ENCODE measurements around the gene TMC6. TPM values are rescaled to one million over a fixed set of nuclear protein-coding genes. Genes with fewer than 3 reads are reported as not detected.

Gene TMC6
- total and polyA plus RNA-seq, 2 of the 13 experiments (the other 11 are each of a cell fraction or from before 2014, with no cell fraction given) = 48.4 to 99.1 TPM

- no peaks in the 10 kb centered on the region for H4K20me1 ChIP-seq (ENCODE audit: insufficient read depth, low read length)
- POLR2A ChIA-PET = no interaction called here
- in situ Hi-C loops (cut with HindIII; ENCODE audit: extremely low pct_ligation_motif_present, low pct_unique_long_range_greater_than_20kb) = no loop called here
- no peak overlapping the region for H3K9ac ChIP-seq (ENCODE audit: insufficient read depth, low read depth, low read length)
- peaks cover 7% of the 10 kb centered on the region; the same call in 1 of the 2 replicates for H3K9me3 ChIP-seq (ENCODE audit: low read length)
- ATAC-seq = no peak
- no TSS peak for BruUV-seq (replicated peaks)
- intact Hi-C loops (cut with micrococcal nuclease; ENCODE audit: unreplicated experiment) = no loop called here
- H3K4me3 ChIP-seq (replicated peaks in 1 of 3; ENCODE audit: insufficient read depth in 1 of 3, low read depth in 2 of 3, low read length in 3 of 3) = no peak overlapping the region
- H3K36me3 ChIP-seq (replicated peaks in 1 of 2; ENCODE audit: control insufficient read depth in 1 of 2, insufficient read depth in 2 of 2, low read length in 2 of 2) = peaks cover 11 to 32% of the 10 kb centered on the region in 2 experiments
- peaks cover 27% of the 10 kb centered on the region for H3K4me1 ChIP-seq (ENCODE audit: insufficient read depth, low read length)
- no peak for DNase-seq (ENCODE audit: low spot score)
- CTCF ChIA-PET (ENCODE audit: low intra/inter-chr PET ratio, low total read pairs) = no interaction called here
- H2AFZ ChIP-seq (ENCODE audit: low read length) = no peak overlapping the region
- H3K79me2 ChIP-seq (ENCODE audit: insufficient read depth, low read length) = no peaks in the 10 kb centered on the region
- H3K27me3 ChIP-seq (ENCODE audit: control insufficient read depth in 1 of 2, insufficient read depth in 2 of 2, low read length in 2 of 2) = no peaks in the 10 kb centered on the region
- TF ChIP-seq FOXA1 (IDR thresholded peaks at IDR 0.05) = no peak
- TF ChIP-seq FOXA1 (CRISPR knock-in tag; IDR thresholded peaks at IDR 0.05) = no peak
- TF ChIP-seq KDM4B (CRISPR knock-in tag; IDR thresholded peaks at IDR 0.05) = no peak
- WGBS (ENCODE audit: low lambda C conversion rate) = 92% methylated on average over 4 of the region's 4 CpGs
- no peak overlapping the region for H3K4me2 ChIP-seq (ENCODE audit: low read depth, low read length)
- FAIRE-seq = no peak
- H3K27ac ChIP-seq (ENCODE audit: extremely low read length, insufficient read depth, low read length) = no peak overlapping the region
Measured at GRCh38 chr17:78103311-78103710, 25.2 kb downstream of the TMC6 start.

GRCh38 chr17:78101542-78101941 is 27.0 kb downstream of the TMC6 start:
- POLR2A ChIA-PET = no interaction called here
- FAIRE-seq (no peak), ATAC-seq (no peak)

More at GRCh38 chr17:78101542-78101941, 27.0 kb downstream of the TMC6 start:
- Histone ChIP-seq H3K4me2 (ENCODE audit: low read depth, low read length) (no peak overlapping the region), H3K4me3 (replicated peaks in 1 of 3; ENCODE audit: insufficient read depth in 1 of 3, low read depth in 2 of 3, low read length in 3 of 3) (no peak overlapping the region), H3K27me3 (ENCODE audit: control insufficient read depth in 1 of 2, insufficient read depth in 2 of 2, low read length in 2 of 2) (no peaks in the 10 kb centered on the region), H3K9ac (ENCODE audit: insufficient read depth, low read depth, low read length) (no peak overlapping the region), H3K27ac (ENCODE audit: extremely low read length, insufficient read depth, low read length) (no peak overlapping the region), H2AFZ (ENCODE audit: low read length) (no peak overlapping the region), H3K79me2 (ENCODE audit: insufficient read depth, low read length) (no peaks in the 10 kb centered on the region), H3K9me3 (ENCODE audit: low read length) (peaks cover 7% of the 10 kb centered on the region; the same call in 1 of the 2 replicates), H4K20me1 (ENCODE audit: insufficient read depth, low read length) (no peaks in the 10 kb centered on the region), H3K4me1 (ENCODE audit: insufficient read depth, low read length) (peaks cover 25% of the 10 kb centered on the region), H3K36me3 (replicated peaks in 1 of 2; ENCODE audit: control insufficient read depth in 1 of 2, insufficient read depth in 2 of 2, low read length in 2 of 2) (peaks cover 20 to 45% of the 10 kb centered on the region in 2 experiments)
- in situ Hi-C loops (cut with HindIII; ENCODE audit: extremely low pct_ligation_motif_present, low pct_unique_long_range_greater_than_20kb) (no loop called here), intact Hi-C loops (cut with micrococcal nuclease; ENCODE audit: unreplicated experiment) (no loop called here)
- BruUV-seq (replicated peaks) = no TSS peak
- DNase-seq (ENCODE audit: low spot score) = no peak
- WGBS (ENCODE audit: low lambda C conversion rate) = 96% methylated on average over 10 of the region's 10 CpGs
- TF ChIP-seq ZNF761 (CRISPR knock-in tag; conservative IDR thresholded peaks at IDR 0.05) (peak; percentile 100), ZFP62 (CRISPR knock-in tag; IDR thresholded peaks at IDR 0.05) (no peak)
- CTCF ChIA-PET (ENCODE audit: low intra/inter-chr PET ratio, low total read pairs) = no interaction called here

All from HepG2 (cell line).